ENCODE measurements around the gene CSNK2A2.

Gene CSNK2A2

DNA sequence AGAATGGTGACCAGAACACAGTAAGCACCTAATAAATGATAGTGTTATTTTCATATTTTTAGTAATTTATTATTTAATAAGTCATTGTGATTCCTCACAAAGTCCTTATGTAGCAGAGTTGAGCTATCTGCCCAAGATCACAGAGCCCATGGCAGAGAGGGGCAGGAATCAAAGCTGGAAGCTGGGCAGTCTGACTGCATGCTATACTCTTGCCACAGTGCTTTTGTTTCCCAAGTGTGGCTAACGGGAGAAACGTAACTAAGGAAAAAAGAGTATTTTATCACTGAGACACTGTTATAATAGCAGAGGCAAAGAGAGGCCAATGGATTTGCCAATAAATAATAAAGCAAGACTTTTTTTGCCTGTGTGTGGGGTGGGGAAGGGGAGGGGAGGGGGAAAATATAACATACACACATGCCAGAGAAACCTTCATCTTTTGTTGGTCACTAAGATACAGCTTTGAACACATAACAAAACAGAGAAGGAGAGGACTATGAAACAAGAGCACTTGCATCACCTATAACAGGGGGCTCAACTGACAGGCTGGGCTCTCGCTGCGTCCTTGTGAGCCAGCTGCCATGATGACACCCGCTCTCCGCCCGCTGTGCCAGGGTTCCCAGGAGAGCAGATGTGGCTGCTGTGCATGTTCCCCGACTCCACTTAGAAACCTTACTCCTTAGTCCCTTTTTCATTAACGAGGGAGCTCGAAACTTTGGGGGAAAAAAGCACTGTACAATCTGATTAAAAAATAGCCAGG, 10.1 kb downstream of the CSNK2A2 start:
- no peak overlapping the region for H3K4me3 ChIP-seq (ENCODE audit: low read depth, low read length)
- no peaks in the 10 kb centered on the region for H3K27me3 ChIP-seq (ENCODE audit: insufficient read depth, low read depth, severe bottlenecking)
- peaks cover 73% of the 10 kb centered on the region for H3K36me3 ChIP-seq
- TF ChIP-seq, protein P1, sequence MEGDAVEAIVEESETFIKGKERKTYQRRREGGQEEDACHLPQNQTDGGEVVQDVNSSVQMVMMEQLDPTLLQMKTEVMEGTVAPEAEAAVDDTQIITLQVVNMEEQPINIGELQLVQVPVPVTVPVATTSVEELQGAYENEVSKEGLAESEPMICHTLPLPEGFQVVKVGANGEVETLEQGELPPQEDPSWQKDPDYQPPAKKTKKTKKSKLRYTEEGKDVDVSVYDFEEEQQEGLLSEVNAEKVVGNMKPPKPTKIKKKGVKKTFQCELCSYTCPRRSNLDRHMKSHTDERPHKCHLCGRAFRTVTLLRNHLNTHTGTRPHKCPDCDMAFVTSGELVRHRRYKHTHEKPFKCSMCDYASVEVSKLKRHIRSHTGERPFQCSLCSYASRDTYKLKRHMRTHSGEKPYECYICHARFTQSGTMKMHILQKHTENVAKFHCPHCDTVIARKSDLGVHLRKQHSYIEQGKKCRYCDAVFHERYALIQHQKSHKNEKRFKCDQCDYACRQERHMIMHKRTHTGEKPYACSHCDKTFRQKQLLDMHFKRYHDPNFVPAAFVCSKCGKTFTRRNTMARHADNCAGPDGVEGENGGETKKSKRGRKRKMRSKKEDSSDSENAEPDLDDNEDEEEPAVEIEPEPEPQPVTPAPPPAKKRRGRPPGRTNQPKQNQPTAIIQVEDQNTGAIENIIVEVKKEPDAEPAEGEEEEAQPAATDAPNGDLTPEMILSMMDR (IDR thresholded peaks at IDR 0.05; ENCODE audit: low read depth, low read length): no peak
- DNase-seq: no peak
- H3K27ac ChIP-seq: no peak overlapping the region
- H3K9me3 ChIP-seq (ENCODE audit: severe bottlenecking): no peaks in the 10 kb centered on the region

GRCh38 chr16:58187092-58187491, 10.8 kb downstream of the CSNK2A2 start:
- DNase-seq: no peak
- no peak overlapping the region for H3K27ac ChIP-seq
- no peaks in the 10 kb centered on the region for H3K9me3 ChIP-seq (ENCODE audit: severe bottlenecking)
- TF ChIP-seq, protein P1 (IDR thresholded peaks at IDR 0.05; ENCODE audit: low read depth, low read length): no peak
- H3K36me3 ChIP-seq: peaks cover 72% of the 10 kb centered on the region
- no peak overlapping the region for H3K4me3 ChIP-seq (ENCODE audit: low read depth, low read length)
- H3K27me3 ChIP-seq (ENCODE audit: insufficient read depth, low read depth, severe bottlenecking): no peaks in the 10 kb centered on the region

- TF ChIP-seq, protein P1 (IDR thresholded peaks at IDR 0.05; ENCODE audit: low read depth, low read length): no peak
- H3K27me3 ChIP-seq (ENCODE audit: insufficient read depth, low read depth, severe bottlenecking): no peaks in the 10 kb centered on the region
- peaks cover 64% of the 10 kb centered on the region for H3K36me3 ChIP-seq
- H3K4me3 ChIP-seq (ENCODE audit: low read depth, low read length): no peak overlapping the region
- no peaks in the 10 kb centered on the region for H3K9me3 ChIP-seq (ENCODE audit: severe bottlenecking)
- H3K27ac ChIP-seq: no peak overlapping the region
- no peak for DNase-seq
Measured at GRCh38 chr16:58186176-58186944, 11.5 kb downstream of the CSNK2A2 start.

- Histone ChIP-seq H3K4me3 (ENCODE audit: low read depth, low read length) (no peak overlapping the region), H3K9me3 (ENCODE audit: severe bottlenecking) (no peaks in the 10 kb centered on the region), H3K27ac (no peak overlapping the region), H3K27me3 (ENCODE audit: insufficient read depth, low read depth, severe bottlenecking) (no peaks in the 10 kb centered on the region), H3K36me3 (peaks cover 20% of the 10 kb centered on the region)
- DNase-seq: no peak
- TF ChIP-seq, protein P1 (IDR thresholded peaks at IDR 0.05; ENCODE audit: low read depth, low read length): no peak
Measured at GRCh38 chr16:58177353-58177710, 20.6 kb downstream of the CSNK2A2 start.

DNA sequence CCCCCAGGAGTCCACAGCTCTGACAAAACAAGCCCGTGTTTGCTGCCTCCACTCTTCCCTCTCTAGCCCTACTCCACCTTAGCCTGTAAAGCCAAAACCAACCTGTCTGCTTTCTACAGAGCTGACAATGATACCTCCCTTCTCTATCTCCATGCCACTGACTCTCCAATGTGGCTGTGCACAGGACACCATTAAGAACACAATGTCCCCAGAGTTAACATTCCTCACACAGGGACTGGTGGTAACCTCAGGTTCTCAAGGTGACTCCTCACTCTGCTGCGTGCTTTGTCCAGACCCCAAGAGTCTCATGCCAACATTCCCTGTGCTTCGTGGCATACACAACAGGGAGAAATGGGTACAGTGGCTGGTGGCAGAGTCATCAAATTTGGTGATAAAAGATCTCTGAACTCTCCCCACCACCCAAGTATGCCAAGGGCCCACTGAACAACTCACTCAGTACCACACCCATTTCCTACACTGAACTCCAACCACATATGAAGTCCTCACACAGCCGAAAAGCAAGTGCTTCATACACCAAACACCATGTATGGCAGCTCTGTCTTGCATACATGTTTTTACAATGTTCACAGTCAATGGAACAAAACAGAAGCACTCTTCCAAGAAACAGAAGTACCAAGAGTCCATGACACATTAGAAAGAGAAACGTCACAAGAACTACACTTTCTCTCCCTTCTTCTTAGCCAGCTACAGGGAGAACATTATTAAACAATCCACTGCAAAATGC, 21.1 kb downstream of the CSNK2A2 start:
- peaks cover 23% of the 10 kb centered on the region for H3K36me3 ChIP-seq
- no peak overlapping the region for H3K4me3 ChIP-seq (ENCODE audit: low read depth, low read length)
- H3K27me3 ChIP-seq (ENCODE audit: insufficient read depth, low read depth, severe bottlenecking): no peaks in the 10 kb centered on the region

More for the DNA sequence above, 21.1 kb downstream of the CSNK2A2 start:
- H3K9me3 ChIP-seq (ENCODE audit: severe bottlenecking): no peaks in the 10 kb centered on the region
- no peak for DNase-seq
- TF ChIP-seq, protein P1 (IDR thresholded peaks at IDR 0.05; ENCODE audit: low read depth, low read length): no peak
- H3K27ac ChIP-seq: no peak overlapping the region

All from WERI-Rb-1 (cell line).